ENCODE measurements around the gene TMEM178A. TPM values are rescaled to one million over a fixed set of nuclear protein-coding genes. Genes with fewer than 3 reads are reported as not detected.

The TMEM178A gene
- total and polyA plus RNA-seq, 11 donors = 0.65 to 4.6 (median 3.0) TPM

GRCh38 chr2:39646267-39646666 is 19.4 kb upstream of the TMEM178A start:
- DNase-seq (no peak), ATAC-seq (no peak)
- H3K4me3 ChIP-seq = no peak overlapping the region
- 80 to 100% (median 96%) methylated on average over 1 of the region's 1 CpG for WGBS, 4 donors
- H3K36me3 ChIP-seq = no peaks in the 10 kb centered on the region
- peaks cover 0 to 14% (median 12%) of the 10 kb centered on the region in 12 donors for H3K4me1 ChIP-seq
- no peaks in the 10 kb centered on the region for H3K9me3 ChIP-seq
- TF ChIP-seq CTCF (IDR thresholded peaks at IDR 0.05) (no peak), POLR2A (IDR thresholded peaks at IDR 0.05) (no peak)
- no peak overlapping the region for H3K27ac ChIP-seq
- intact Hi-C loops (cut with DNase I) = no loop called here
- no peaks in the 10 kb centered on the region for H3K27me3 ChIP-seq

GRCh38 chr2:39647104-39647765 is 18.5 kb upstream of the TMEM178A start:
- intact Hi-C loops (cut with DNase I) = no loop called here
- Histone ChIP-seq H3K4me3 (no peak overlapping the region), H3K36me3 (no peaks in the 10 kb centered on the region), H3K9me3 (no peaks in the 10 kb centered on the region), H3K27me3 (no peaks in the 10 kb centered on the region), H3K4me1 (peaks cover 0 to 8% (median 5%) of the 10 kb centered on the region in 12 donors), H3K27ac (no peak overlapping the region)
- DNase-seq (no peak), ATAC-seq (no peak)
- no peak for TF ChIP-seq POLR2A (IDR thresholded peaks at IDR 0.05)
- no peak for TF ChIP-seq CTCF (IDR thresholded peaks at IDR 0.05)
- WGBS, 4 donors = 89 to 96% (median 94%) methylated on average over 3 of the region's 3 CpGs

- TF ChIP-seq POLR2A (IDR thresholded peaks at IDR 0.05) (no peak), CTCF (IDR thresholded peaks at IDR 0.05) (no peak)
- H3K9me3 ChIP-seq = no peaks in the 10 kb centered on the region
- H3K36me3 ChIP-seq = no peaks in the 10 kb centered on the region
- no peak overlapping the region for H3K4me3 ChIP-seq
- no peaks in the 10 kb centered on the region for H3K4me1 ChIP-seq
- DNase-seq (no peak), ATAC-seq (no peak)
- H3K27ac ChIP-seq = no peak overlapping the region
- H3K27me3 ChIP-seq = no peaks in the 10 kb centered on the region
- intact Hi-C loops (cut with DNase I) = no loop called here
Measured at GRCh38 chr2:39648580-39648979, 17.1 kb upstream of the TMEM178A start.

- ATAC-seq (no peak), DNase-seq (no peak)
- WGBS, 4 donors = 96 to 100% (median 98%) methylated on average over 2 of the region's 2 CpGs
- Histone ChIP-seq H3K4me1 (no peaks in the 10 kb centered on the region), H3K36me3 (no peaks in the 10 kb centered on the region), H3K27me3 (no peaks in the 10 kb centered on the region), H3K27ac (no peak overlapping the region), H3K9me3 (no peaks in the 10 kb centered on the region), H3K4me3 (no peak overlapping the region)
- TF ChIP-seq CTCF (IDR thresholded peaks at IDR 0.05) (no peak), POLR2A (IDR thresholded peaks at IDR 0.05) (no peak)
- intact Hi-C loops (cut with DNase I) = no loop called here
Measured at GRCh38 chr2:39649511-39649910, 16.2 kb upstream of the TMEM178A start.
